Measurements from ENCODE around the gene ECI1.
"Not testable (repeated sequence)": the region's sequence is repeated elsewhere in the genome, so short reads cannot be mapped to it uniquely, and the experiment has no call there.

The ECI1 gene

DNA sequence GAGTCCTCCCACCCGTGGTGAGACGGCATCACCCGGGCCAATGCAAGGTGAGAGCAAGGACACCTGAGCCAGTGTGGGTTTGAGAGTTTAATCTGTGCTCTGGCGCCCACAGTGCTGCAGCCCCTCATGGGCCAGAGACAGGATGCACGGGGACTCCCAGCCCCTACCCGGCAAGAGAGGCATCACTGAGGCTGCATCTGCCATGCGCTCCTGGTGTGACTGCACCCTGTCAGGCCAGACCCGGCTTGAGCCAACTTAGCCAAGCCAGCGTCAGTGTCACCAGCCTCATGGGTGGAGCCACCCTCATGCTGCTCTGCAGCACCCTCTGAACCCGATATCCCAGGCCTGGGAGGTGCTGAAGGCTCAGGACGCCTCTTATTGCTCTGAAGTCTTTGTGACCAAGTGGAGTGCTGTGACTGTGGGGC lies 39.5 kb downstream of the ECI1 start:
- no peak for DNase-seq (ENCODE audit: low read depth in 4 of 4, low spot score in 1 of 4)

DNA sequence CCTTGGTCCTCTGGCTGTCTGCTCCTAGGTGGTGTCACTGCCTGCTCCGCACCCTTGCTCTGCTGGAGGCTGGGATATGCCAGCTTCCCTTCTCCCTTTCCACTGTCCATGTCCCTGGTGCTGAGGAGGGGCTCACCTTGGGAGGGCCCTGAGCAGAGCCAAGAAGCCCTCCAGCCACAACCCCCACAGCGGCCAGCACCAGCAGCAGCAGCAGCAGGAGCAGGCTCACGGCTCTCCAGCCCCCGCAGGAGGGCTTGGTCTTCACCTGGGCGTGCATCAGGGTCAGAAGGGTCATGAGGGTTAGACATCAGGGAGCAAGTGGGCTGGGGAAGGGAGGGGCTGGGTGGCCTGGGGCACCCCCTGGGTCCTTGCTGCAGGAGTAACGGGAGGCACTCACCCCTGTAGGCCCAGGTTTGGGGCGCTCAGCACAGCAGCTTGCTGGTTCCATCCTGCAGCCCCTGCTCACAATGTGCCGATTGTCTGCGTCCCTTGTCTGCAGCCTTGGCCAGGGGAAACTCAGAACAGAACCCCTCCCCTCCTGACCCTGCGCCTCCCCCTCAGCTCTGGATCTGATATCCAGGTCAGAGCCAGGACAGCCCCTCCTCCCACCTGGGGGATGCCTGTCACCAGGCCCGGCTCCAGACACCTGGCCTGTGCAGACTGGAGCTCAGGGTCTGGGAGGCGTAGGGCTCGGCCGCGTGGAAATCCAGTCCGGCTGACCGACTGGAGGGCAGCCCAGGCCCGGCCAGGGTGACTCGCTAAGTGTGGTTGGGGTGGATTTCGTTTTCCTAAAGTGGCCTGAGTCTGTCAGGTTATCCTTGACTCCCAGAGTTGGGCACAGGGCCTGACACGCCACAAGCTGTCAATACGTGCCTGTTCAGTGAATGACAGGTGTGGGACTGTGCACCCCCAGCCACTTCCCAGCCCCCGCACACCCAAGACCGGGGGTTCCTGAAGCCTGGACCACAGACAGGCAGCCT lies 40.7 kb downstream of the ECI1 start, which contains the start of gene BRICD5:
BRICD5 (minus strand) TSS at position 478 of the 980 bp plus-strand sequence; CDS start at position 448, 30 bp downstream.
- no peak for DNase-seq (ENCODE audit: low read depth in 4 of 4, low spot score in 1 of 4)

DNA sequence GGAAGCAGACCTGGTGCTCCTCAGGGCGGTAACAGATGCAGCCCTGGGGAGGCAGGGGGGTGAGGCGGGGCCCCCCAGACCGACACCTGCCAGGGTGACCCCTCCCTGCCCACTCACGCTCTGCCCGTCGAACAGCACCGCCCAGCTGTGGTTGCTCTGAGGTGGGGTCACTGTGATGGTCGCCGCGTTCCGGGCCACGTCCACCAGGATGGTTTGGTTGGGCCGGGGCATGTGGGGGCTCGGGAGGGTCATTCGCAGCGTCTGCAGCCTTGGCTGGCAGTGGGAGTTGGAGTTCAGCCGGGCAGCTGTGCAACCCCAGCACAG lies 41.4 kb downstream of the ECI1 start:
- DNase-seq (ENCODE audit: low read depth in 4 of 4, low spot score in 1 of 4): no peak

DNA sequence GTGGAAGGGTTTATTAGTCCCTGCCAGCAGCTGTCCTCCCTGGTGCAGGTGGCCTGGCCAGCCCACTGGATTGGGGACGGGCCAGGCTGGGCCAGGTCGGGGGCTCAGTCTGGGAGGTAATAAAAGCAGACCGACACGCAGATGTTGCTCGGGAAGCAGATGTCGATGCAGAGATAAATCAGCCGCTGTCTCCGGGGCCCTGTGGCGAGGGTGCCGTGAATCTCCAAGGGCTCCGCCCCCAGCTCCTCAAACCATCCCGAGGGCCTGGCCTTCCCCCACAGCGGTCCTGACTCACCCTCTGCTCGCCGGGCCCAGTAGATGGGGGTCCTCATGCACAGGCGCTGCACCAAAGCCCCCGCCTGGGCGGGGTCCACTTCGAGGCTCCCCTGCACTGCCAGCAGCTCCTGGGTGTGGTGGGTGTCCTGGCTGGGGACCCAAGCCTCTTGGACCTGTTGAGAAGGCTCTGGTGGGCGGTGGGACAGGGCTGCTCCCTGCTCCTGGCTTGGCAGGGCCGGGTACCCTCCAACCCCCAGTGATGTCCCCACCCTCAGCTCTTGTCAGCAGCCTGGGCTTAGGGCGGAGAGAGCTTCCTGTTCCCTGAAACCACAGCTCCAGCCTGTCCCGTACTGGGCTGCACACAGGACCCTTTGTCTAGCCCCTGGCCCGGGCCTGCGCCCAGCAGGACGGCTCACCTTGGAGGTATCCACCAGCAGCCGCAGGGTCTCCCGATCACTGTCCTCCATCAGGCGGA lies 42.0 kb downstream of the ECI1 start:
- no peak for DNase-seq (ENCODE audit: low read depth in 4 of 4, low spot score in 1 of 4)

DNA sequence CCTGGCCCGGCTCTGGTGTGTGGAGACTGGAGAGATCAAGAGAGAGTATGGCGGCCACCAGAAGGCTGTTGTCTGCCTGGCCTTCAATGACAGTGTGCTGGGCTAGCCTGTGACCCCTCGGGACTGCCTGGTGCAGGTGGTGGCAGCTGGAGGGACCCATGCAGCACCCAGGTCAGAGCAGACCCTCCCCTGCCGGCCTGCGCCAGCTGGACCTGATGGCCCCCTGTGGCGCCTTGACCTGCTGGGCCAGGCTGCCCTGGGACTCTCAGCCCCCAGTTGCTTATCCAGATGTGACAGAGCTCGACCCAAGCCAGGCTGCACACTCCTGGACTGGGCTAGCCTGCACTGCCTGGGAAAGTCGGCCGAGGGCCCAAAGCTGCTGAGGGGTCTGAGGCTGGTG lies 42.6 kb downstream of the ECI1 start:
- no peak for DNase-seq (ENCODE audit: low read depth in 4 of 4, low spot score in 1 of 4)

DNA sequence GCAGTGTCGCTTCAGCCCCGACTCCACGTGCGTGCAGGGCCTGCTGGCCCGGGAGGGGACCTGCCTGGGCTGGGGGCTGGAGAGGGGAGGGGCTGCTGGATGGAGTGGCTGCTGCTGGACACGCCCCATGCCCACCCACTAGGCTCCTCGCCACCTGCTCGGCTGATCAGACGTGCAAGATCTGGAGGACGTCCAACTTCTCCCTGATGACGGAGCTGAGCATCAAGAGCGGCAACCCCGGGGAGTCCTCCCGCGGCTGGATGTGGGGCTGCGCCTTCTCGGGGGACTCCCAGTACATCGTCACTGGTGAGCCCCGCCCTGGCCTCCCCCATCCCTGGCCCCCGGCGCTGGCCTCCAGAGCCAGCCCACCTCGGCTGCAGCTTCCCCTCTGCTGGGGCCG lies 43.1 kb downstream of the ECI1 start:
- DNase-seq (ENCODE audit: low read depth in 4 of 4, low spot score in 1 of 4): no peak

DNA sequence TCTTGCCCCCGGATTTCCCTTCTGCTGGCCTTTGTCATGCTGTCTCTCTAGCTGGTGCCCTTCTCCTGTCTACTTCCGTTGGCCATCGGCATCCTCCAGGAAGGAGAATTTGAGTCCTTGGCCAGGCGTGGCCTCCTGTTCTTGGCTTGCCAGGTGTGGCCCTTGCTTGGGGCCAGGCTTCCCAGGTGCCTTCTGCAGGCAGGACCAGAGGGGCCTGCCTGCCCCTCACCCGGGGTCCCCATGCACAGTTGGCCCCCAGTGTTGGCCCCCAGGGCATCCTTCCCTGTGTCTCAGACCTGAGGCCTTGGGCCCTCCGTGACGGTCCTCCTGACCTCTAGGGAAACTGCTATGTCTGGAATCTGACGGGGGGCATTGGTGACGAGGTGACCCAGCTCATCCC lies 43.5 kb downstream of the ECI1 start:
- DNase-seq (ENCODE audit: low read depth in 4 of 4, low spot score in 1 of 4): no peak

DNA sequence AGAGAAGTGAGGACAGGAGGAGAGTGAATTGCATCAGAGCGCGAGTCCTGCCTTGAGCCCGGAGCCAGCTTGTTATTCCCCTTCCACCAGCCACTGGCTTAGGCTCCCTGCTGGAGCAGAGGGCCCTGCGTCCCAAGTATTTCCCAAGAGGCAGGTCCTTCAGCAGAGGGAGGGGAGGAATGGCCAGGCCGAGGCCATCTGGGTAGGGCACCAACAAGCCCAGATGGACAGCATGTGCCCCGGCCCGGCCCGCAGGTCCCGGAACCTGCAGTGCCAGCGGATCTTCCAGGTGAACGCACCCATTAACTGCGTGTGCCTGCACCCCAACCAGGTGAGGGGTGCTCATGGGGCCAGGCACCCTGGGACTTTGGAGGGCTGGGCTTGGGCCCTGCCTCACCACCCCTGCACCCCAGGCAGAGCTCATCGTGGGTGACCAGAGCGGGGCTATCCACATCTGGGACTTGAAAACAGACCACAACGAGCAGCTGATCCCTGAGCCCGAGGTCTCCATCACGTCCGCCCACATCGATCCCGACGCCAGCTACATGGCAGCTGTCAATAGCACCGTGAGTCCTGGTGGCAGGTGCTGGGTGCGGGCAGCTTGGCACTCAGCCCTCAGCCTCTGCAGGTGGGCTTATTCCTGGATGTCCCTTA lies 44.5 kb downstream of the ECI1 start:
- DNase-seq (ENCODE audit: low read depth in 4 of 4, low spot score in 1 of 4): no peak

DNA sequence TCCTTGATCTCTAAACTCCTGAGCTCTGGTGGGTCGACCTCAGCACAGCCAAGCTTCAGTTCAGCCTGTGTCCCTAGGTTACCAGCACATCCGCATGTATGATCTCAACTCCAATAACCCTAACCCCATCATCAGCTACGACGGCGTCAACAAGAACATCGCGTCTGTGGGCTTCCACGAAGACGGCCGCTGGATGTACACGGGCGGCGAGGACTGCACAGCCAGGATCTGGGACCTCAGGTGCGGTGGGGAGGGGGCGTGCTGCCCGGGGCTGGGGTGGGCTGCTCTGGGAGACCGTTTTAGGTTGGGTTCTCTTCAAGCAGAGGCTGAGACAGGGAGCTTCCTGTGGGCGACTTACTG lies 45.0 kb downstream of the ECI1 start:
- DNase-seq (ENCODE audit: low read depth in 4 of 4, low spot score in 1 of 4): no peak

DNA sequence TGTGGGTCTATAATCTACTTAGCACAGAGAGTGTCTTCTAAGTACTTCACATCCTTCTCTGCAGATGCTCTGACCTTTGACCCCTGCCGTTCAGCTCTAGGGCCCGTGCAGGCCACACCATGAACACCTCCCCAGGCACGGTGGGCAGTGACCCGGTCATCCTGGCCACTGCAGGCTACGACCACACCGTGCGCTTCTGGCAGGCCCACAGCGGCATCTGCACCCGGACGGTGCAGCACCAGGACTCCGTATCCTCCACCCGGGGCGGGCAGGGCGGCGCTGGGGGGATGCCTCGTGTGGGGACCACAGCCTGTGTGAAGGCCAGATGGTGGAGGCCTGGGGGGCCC lies 45.4 kb downstream of the ECI1 start:
- DNase-seq (ENCODE audit: low read depth in 4 of 4, low spot score in 1 of 4): no peak

DNA sequence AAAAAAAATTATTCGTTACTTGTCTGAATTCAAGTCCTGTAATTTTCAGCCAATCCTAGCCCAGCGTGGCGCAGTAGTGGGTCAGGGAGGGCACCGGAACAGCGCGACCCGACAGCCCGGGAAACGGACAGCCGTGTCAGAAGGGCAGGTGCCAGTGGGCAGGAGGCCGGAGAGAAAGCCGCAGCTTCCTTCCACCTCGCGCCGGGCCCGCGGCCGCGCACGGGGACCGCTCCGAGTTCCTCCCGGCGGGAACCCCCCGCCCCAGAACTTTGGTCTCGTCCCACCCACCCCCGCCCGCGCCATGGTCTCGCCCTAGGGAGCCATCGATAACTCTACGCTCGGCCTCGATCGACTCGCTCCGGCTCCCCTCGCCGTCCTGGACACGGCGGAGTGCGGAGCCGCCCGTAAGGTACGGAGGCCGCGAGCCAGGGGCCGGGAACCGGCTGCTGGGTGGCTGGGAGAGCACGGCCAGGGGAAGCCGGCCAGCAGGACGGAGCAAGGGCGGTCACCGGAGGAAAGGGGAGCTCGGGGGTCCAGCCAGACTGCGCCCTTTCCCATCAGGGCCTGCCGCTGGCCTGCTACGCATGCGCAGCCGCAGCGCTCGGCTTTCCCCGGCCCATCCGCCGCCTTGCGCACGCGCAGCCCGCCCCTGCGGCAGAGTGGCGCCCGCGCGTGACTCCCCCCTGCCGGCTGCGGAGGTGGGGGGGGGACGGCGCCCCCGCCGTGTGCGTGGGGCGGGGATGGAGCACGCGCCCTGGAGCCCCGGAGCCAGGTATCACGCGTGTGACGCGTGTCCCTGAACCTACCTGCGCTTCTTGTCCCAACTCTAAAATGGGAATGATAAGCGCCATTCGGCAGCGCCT lies 46.1 kb downstream of the ECI1 start, which contains the start of gene MLST8:
MLST8 (plus strand) TSS at position 351 of the 863 bp plus-strand sequence. CDS start 632 bp downstream, outside the sequence.
- DNase-seq (ENCODE audit: low read depth in 4 of 4, low spot score in 1 of 4): peak; percentile 77 to 85 (median 82)

DNA sequence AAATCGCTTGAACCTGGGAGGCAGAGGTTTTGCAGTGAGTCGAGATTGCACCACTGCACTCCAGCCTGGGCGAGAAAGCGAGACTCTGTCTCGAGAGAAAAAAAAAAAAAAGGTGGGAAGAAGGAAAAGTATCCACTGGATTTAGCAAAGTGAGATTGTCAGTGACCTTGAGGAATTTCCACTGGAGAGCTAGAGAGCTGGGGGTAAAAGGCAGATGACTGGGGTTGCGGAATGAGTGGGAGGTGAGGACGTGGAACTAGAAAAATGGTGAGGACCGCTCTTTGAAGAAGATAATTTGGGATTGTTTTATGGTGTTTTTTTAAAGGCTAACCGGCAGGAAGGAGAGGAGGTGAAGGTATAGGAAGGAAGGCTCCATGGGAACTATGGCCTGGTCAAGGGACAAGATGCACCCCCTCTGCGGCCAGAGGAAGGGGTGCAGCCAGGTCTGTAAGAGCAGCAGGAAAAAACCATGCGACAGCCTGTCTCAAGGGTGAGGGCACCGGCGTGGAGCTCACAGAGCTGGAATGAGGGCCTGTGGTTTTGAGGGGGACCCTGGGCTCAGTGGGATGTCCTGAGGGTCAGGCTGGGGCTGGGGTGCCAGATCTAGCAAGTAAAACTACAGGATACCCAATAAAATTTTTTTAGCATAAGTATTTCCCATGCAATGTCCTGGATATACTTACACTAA lies 46.8 kb downstream of the ECI1 start:
- no peak for DNase-seq (ENCODE audit: low read depth in 4 of 4, low spot score in 1 of 4)

DNA sequence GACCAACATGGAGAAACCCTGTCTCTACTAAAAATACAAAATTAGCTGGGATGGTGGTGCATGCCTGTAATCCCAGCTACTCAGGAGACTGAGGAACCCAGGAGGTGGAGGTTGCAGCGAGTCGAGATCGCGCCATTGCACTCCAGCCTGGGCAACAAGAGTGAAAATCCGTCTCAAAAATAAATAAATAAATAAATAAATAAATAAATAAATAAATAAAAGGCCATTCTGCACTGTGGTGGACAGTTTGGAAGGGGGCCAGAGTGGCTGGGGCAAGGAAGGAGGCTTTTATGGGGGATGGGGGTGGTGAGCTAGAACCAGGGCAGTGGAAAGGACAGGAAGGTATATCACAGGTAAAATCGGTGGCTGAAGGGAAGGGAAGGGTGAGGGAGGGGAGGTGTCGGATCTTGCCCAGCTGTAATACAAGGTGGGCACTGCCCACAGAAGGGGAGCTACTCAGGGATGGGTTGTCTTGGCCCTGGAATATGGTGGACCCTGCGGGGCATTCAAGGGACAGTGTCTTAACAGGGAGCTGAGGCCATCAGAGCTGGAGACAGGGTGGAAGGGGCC lies 48.2 kb downstream of the ECI1 start:
- DNase-seq (ENCODE audit: low read depth in 4 of 4, low spot score in 1 of 4): not testable (repeated sequence)

DNA sequence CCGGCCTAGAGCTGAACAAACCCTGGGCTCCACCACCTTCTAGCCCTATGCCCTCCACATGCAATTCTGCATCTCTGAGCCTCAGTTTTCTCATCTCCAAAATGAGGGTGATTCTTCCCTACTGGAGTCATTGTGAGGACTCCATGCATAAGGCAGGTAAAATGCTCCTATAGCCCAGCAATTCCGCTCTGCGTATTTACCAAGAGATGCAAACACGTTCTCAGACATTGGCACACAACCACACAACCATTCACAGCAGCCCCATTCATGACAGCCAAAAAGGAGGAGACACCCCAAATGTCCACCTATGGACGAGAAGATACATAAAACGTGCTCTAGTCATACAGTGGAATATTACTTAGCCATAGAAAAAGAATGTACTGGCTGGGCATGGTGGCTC lies 51.1 kb downstream of the ECI1 start:
- DNase-seq (ENCODE audit: low read depth in 4 of 4, low spot score in 1 of 4): no peak

DNA sequence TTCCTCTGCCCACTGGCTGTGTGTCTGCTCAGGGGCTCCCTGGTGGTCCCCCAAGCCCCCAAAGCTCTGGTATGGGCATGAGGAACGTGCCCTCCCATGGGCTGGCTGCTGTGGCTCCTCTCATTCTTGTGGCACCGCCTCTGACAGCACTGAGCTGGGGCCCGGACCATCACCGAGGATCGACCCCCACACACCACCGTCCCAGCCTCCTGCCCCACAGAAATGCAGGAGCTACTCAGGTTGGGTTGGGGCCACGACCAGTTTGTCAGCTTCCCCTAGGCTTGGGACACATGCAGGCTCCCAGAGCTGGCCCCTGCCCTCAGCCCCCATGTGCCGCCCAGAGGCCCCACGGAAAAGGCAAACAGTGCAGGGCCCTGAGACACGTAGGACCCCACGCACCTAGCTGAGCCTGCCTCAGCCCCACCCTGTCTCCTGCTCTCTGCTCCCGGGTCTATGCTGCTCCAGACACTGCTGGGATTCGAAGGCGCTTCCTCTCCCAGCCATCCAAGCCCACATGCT lies 51.7 kb downstream of the ECI1 start:
- no peak for DNase-seq (ENCODE audit: low read depth in 4 of 4, low spot score in 1 of 4)

DNA sequence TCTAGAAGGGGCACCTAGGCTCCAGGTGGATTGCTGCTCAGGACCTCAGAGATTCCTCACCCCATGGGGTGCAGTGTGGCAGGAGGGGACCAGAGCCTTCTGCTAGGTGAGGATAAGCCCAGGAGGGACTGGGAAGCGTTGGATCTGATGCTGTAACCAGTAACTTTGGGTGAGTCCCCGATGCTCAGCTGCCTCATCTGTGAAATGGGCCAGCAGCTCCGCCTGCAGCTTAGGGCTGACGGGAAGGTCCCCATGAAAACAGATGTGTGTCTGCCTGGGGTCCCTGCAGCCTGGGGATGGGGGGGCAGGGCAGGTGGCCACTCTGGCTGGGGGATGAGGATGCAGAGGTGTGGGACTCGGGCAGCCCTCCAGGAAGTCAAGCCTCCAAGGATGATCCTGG lies 52.3 kb downstream of the ECI1 start:
- DNase-seq (ENCODE audit: low read depth in 4 of 4, low spot score in 1 of 4): no peak

DNA sequence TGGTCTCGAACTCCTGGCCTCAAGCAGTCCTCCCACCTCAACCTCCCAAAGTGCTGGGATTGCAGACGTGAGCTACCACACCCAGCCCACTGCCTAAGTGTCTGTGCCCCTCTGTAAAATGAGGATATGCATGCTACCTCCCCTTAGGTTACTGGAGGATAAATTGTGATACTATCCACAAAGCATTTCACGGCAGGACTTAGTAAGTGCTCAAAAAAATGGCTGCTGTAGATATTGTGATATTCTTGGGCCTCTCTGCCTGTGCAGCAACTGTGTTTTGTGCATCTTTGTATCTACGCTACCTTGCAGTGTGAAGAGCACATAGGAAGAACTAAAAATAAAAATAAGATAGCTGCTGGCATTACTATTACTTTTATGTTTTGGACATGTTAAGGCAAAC lies 53.1 kb downstream of the ECI1 start:
- DNase-seq (ENCODE audit: low read depth in 4 of 4, low spot score in 1 of 4): no peak

DNA sequence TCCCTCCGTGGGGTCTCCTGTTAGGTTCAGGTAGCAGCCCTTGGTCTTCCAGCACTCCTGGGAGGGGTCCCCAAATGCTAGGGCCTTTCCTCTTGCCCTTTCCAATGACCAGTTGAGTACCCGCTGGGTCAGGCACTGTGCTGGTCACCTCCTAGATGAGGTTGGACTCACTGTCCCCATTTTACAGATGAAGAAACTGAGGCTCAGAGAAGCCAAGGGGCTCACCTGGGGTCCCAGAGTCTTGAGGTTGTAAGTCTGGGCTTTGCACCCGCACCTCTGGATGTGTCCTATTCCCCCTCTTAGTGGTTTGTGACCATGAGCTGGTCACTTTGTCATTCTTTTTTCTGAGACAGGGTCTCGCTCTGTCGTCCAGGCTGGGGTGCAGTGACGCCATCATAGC lies 53.6 kb downstream of the ECI1 start:
- DNase-seq (ENCODE audit: low read depth in 4 of 4, low spot score in 1 of 4): no peak

DNA sequence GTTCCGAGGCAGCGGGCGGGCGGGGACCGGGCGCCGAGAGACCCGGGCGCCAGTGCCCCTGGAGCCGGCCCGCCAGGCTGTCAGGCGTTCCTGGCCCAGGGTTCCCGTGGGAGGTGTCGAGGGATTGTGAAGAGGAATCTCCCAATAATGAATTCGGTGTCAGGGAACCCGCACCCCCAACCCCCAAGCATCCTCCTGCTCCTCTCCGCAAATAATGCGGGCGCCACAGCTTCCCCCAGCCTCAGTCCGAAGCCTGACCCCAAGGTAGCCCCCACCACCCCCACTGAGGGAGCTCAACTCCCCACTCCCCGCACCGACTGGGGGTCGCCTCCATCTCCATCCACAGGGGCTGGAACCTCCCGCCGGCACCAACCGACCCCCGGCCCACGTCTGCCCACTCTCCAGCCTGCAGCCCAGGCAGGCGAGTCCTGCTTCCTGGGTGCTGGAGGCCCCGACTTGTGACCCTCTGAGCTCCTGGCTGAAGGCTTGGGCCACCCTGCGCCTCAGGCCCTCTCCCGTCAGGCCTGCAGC lies 54.3 kb downstream of the ECI1 start:
- no peak for DNase-seq (ENCODE audit: low read depth in 4 of 4, low spot score in 1 of 4)

Measured in stimulated activated CD4-positive, alpha-beta T cell treated with anti-CD3 and anti-CD28 coated beads, Interleukin-1b, Interleukin-23, amount 100 ng/mL, for 24 hours (primary cell).